Hepatocyte (in vitro differentiated cells): ENCODE measurements around the gene KIRREL3. TPM values are rescaled to one million over a fixed set of nuclear protein-coding genes. Genes with fewer than 3 reads are reported as not detected.

Experiments
- DNase-seq: peaks from one replicate; pipeline ENCODE4 v3.0.0-alpha.2; 2016; ENCODE audit warnings: low spot score
- H2AFZ ChIP-seq: fragments of 200-600 bp; sonication (generic); 2 replicates; pipeline ENCODE4 v1.6.0; 2016; ENCODE audit warnings: antibody characterized with exemption, mild to moderate bottlenecking
- H3K27ac ChIP-seq: fragments of 200-600 bp; sonication (generic); 2 replicates; pipeline ENCODE4 v1.5.1; 2016; ENCODE audit warnings: mild to moderate bottlenecking
- H3K27me3 ChIP-seq: fragments of 200-600 bp; sonication (generic); 2 replicates; pipeline ENCODE4 v1.6.1; 2016
- H3K36me3 ChIP-seq: fragments of 200-600 bp; sonication (generic); replicated peaks from 2 replicates; pipeline ENCODE4 v1.5.1; 2016; ENCODE audit warnings: low read depth; ENCODE audit not compliant: insufficient read depth
- H3K4me1 ChIP-seq: fragments of 200-600 bp; sonication (generic); 2 replicates; pipeline ENCODE4 v1.5.1; 2016; ENCODE audit warnings: mild to moderate bottlenecking, moderate library complexity; ENCODE audit not compliant: insufficient read depth
- H3K4me2 ChIP-seq: fragments of 200-600 bp; sonication (generic); 2 replicates; pipeline ENCODE4 v1.6.0; 2016
- H3K4me3 ChIP-seq: fragments of 200-600 bp; sonication (generic); 2 replicates; pipeline ENCODE4 v1.5.1; 2016; ENCODE audit warnings: mild to moderate bottlenecking
- H3K79me2 ChIP-seq: fragments of 200-600 bp; sonication (generic); 2 replicates; pipeline ENCODE4 v1.6.0; 2017; ENCODE audit warnings: mild to moderate bottlenecking
- H3K9me2 ChIP-seq: fragments of 200-600 bp; sonication (generic); replicated peaks from 2 replicates; pipeline ENCODE4 v1.6.0; 2017; ENCODE audit warnings: mild to moderate bottlenecking; ENCODE audit not compliant: insufficient read depth
- H3K9me3 ChIP-seq: fragments of 200-600 bp; sonication (generic); 2 replicates; pipeline ENCODE4 v1.5.1; 2016; ENCODE audit warnings: low read depth, mild to moderate bottlenecking
- H4K20me1 ChIP-seq: fragments of 200-600 bp; sonication (generic); 2 replicates; pipeline ENCODE4 v1.6.0; 2016; ENCODE audit warnings: mild to moderate bottlenecking; ENCODE audit not compliant: insufficient read depth, poor library complexity, severe bottlenecking
- CTCF ChIP-seq: fragments of 200-600 bp; sonication (generic); IDR thresholded peaks from 2 replicates; pipeline ENCODE4 v1.5.1; 2016; ENCODE audit warnings: antibody characterized with exemption, mild to moderate bottlenecking; ENCODE audit not compliant: poor library complexity
- EZH2 ChIP-seq: fragments of 200-600 bp; sonication (generic); IDR thresholded peaks from 2 replicates; pipeline ENCODE4 v1.6.1; 2016; ENCODE audit warnings: antibody characterized with exemption, mild to moderate bottlenecking, borderline replicate concordance
- EZH2phosphoT487 ChIP-seq: fragments of 200-600 bp; sonication (generic); IDR thresholded peaks from one replicate; pipeline ENCODE4 v1.6.1; 2018; ENCODE audit warnings: antibody characterized with exemption, mild to moderate bottlenecking, low read depth, moderate library complexity; ENCODE audit not compliant: unreplicated experiment, severe bottlenecking
- WGBS: methylation state at CpG from one replicate; pipeline ENCODE4 v1.1.6; 2016; ENCODE audit warnings: low lambda C conversion rate; ENCODE audit errors: missing lambda C conversion rate; 5-methylcytosine and 5-hydroxymethylcytosine counted together
- polyA plus RNA-seq: library from polyadenylated mRNA; unstranded; fragments of >200 nt; fragmentation: Nextera tagmentation; extraction: Ambion mirVana; gene quantifications from 2 replicates; pipeline ENCODE4 v1.2.1, GENCODE V29; 2016
- total RNA-seq: library from RNA; depleted of rRNA; stranded (reverse); fragments of >200 nt; gene quantifications from 2 replicates; pipeline ENCODE4 v1.2.3, GENCODE V29; 2014

The KIRREL3 gene
- total and polyA plus RNA-seq, 2 experiments from 2014 or later, result 0.33 to 0.86 TPM

GRCh38 chr11:126696982-126697381 lies 303.6 kb downstream of the KIRREL3 start:
- H3K9me3 ChIP-seq, result no peaks in the 10 kb centered on the region
- H4K20me1 ChIP-seq, result no peaks in the 10 kb centered on the region
- 86% methylated on average over 8 of the region's 8 CpGs for WGBS
- DNase-seq, result no peak
- H3K27me3 ChIP-seq, result peaks cover 6% of the 10 kb centered on the region
- no peak overlapping the region for H3K27ac ChIP-seq
- H3K4me2 ChIP-seq, result no peak overlapping the region
- no peaks in the 10 kb centered on the region for H3K36me3 ChIP-seq
- no peak overlapping the region for H3K4me3 ChIP-seq
- no peak overlapping the region for H2AFZ ChIP-seq
- no peaks in the 10 kb centered on the region for H3K9me2 ChIP-seq
- H3K4me1 ChIP-seq, result no peaks in the 10 kb centered on the region
- TF ChIP-seq EZH2phosphoT487 (no peak), EZH2 (no peak), CTCF (no peak)
- H3K79me2 ChIP-seq, result no peaks in the 10 kb centered on the region

- Histone ChIP-seq H3K79me2 (no peaks in the 10 kb centered on the region), H3K36me3 (no peaks in the 10 kb centered on the region), H3K27ac (no peak overlapping the region), H4K20me1 (no peaks in the 10 kb centered on the region), H3K4me2 (no peak overlapping the region), H3K9me3 (no peaks in the 10 kb centered on the region), H3K4me3 (no peak overlapping the region), H3K9me2 (no peaks in the 10 kb centered on the region), H3K27me3 (peaks cover 9% of the 10 kb centered on the region), H2AFZ (no peak overlapping the region), H3K4me1 (no peaks in the 10 kb centered on the region)
- WGBS, result 77% methylated on average over 4 of the region's 4 CpGs
- no peak for TF ChIP-seq EZH2
- no peak for DNase-seq
Measured at GRCh38 chr11:126695293-126695692, 305.3 kb downstream of the KIRREL3 start.

- no peaks in the 10 kb centered on the region for H3K4me1 ChIP-seq
- H3K27me3 ChIP-seq, result peaks cover 9% of the 10 kb centered on the region
- WGBS, result 85% methylated on average over 11 of the region's 11 CpGs
- H3K4me3 ChIP-seq, result no peak overlapping the region
- no peak overlapping the region for H3K27ac ChIP-seq
- no peaks in the 10 kb centered on the region for H3K9me3 ChIP-seq
- no peak overlapping the region for H3K4me2 ChIP-seq
- H3K9me2 ChIP-seq, result no peaks in the 10 kb centered on the region
- no peak overlapping the region for H2AFZ ChIP-seq
- no peak for TF ChIP-seq CTCF
- TF ChIP-seq EZH2phosphoT487, result no peak
- TF ChIP-seq EZH2, result no peak
- DNase-seq, result no peak
- no peaks in the 10 kb centered on the region for H3K36me3 ChIP-seq
- no peaks in the 10 kb centered on the region for H4K20me1 ChIP-seq
- H3K79me2 ChIP-seq, result no peaks in the 10 kb centered on the region
Measured at GRCh38 chr11:126694065-126694625, 306.4 kb downstream of the KIRREL3 start.

- H3K4me3 ChIP-seq, result no peak overlapping the region
- no peak overlapping the region for H2AFZ ChIP-seq
- no peak overlapping the region for H3K4me2 ChIP-seq
- peaks cover 17% of the 10 kb centered on the region for H3K27me3 ChIP-seq
- no peaks in the 10 kb centered on the region for H3K36me3 ChIP-seq
- DNase-seq, result no peak
- H3K27ac ChIP-seq, result no peak overlapping the region
- 92% methylated on average over 2 of the region's 2 CpGs for WGBS
- no peaks in the 10 kb centered on the region for H3K9me2 ChIP-seq
- no peaks in the 10 kb centered on the region for H3K9me3 ChIP-seq
- H4K20me1 ChIP-seq, result no peaks in the 10 kb centered on the region
- H3K79me2 ChIP-seq, result no peaks in the 10 kb centered on the region
- no peak for TF ChIP-seq EZH2phosphoT487
- TF ChIP-seq EZH2, result no peak
- no peak for TF ChIP-seq CTCF
- H3K4me1 ChIP-seq, result no peaks in the 10 kb centered on the region
Measured at GRCh38 chr11:126687477-126687876, 313.1 kb downstream of the KIRREL3 start.
